ENCODE data around the gene ZSWIM6.

DNA sequence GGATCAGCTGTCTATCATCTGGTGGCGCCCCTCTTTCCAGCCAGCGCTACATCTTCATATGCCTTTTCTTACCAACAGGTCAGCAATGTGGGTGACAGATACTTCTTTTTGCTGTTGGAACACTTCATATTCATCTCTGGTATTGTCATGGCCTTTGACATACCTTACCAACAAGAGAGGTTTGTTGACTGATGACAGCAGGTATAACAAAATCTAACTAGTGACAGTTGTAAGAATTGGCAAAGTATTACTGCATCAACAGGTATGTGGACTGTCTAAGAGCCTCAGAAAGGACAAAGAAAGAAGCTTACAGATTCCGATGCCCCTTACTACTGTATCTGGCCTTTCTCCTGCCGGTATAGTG lies 29.9 kb upstream of the ZSWIM6 start:
- TF ChIP-seq, protein P1, sequence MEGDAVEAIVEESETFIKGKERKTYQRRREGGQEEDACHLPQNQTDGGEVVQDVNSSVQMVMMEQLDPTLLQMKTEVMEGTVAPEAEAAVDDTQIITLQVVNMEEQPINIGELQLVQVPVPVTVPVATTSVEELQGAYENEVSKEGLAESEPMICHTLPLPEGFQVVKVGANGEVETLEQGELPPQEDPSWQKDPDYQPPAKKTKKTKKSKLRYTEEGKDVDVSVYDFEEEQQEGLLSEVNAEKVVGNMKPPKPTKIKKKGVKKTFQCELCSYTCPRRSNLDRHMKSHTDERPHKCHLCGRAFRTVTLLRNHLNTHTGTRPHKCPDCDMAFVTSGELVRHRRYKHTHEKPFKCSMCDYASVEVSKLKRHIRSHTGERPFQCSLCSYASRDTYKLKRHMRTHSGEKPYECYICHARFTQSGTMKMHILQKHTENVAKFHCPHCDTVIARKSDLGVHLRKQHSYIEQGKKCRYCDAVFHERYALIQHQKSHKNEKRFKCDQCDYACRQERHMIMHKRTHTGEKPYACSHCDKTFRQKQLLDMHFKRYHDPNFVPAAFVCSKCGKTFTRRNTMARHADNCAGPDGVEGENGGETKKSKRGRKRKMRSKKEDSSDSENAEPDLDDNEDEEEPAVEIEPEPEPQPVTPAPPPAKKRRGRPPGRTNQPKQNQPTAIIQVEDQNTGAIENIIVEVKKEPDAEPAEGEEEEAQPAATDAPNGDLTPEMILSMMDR (IDR thresholded peaks at IDR 0.05), result no peak
- no peak for TF ChIP-seq ZFX (IDR thresholded peaks at IDR 0.05; ENCODE audit: borderline replicate concordance)

Data from 22Rv1 (cell line).